GM18502 (cell line): ENCODE results near the gene ANKUB1.
"Not testable (repeated sequence)": the region's sequence is repeated elsewhere in the genome, so short reads cannot be mapped to it uniquely, and the experiment has no call there.

Experiments
- ATAC-seq: cut with Tn5 transposase; IDR thresholded peaks from one replicate; pipeline ENCODE4 v1.9.1; 2021; ENCODE audit warnings: mild to moderate bottlenecking; ENCODE audit not compliant: unreplicated experiment, poor library complexity

Gene ANKUB1, protein sequence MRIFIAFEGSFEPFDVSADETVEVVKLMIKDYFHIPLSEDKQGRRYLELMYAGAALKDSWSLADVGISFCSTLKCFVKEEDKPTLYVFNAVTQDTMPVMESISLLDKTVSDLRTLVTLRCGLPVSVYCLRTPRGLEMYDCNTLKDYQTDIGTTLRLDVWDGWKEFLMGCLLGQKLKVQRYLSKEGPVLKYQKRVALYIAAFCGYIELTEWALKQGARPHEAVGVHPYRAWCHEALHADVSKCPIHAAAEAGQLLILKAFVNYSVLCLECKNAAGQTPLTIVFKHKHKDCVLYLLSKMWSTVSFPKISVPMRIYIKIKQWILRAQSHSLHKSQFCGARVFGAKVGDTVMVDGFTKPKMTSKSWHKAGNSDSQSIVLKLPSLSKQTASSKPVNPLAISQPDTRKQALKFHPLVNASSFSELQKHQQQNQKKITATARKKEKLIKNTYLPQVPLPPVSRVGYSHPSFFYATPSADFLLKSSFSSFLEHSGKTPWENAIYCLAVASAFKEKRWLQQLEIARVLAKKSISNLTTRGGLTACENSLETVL

DNA sequence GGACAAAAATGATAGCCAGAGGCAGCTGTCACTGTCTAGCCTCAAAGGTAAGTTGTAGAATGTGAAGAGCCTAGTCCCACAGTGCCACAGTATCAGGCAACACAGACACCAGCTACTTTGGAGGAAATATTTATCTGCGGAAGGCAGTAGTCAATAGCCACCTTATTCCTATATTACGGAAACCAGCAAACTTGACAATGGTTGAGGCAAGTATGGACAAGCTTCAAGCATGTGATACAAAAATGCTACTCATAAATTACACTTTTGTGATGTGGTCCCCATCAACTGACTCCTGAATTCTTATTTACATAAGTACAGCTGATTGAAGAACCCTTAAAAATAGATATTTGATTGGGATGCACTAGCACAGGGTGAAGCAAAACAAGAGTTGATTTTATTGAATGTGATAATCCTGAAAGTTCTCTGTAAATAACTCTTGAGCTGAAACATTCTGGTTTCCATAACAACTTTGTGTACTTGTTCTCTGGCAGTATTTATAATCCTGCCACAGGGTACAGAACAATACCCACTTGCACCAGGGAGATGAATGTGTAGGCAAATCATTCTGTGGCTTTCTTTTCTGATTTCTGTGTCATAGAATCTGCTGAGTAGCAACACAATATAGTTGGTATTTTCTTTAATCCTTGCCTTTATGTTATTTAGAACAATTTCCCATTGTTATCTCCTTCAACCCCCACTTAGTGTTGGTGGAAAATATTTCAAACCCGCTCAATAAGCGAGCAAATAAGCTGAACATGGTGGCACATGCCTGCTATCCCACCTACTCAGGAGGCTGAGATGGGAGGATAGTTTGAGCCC, at the start of gene ANKUB1:
Gene ANKUB1, minus strand, starts transcription at position 103 of the 819 bp plus-strand sequence. CDS start 188 bp downstream, outside the sequence.
- ATAC-seq, result no peak

DNA sequence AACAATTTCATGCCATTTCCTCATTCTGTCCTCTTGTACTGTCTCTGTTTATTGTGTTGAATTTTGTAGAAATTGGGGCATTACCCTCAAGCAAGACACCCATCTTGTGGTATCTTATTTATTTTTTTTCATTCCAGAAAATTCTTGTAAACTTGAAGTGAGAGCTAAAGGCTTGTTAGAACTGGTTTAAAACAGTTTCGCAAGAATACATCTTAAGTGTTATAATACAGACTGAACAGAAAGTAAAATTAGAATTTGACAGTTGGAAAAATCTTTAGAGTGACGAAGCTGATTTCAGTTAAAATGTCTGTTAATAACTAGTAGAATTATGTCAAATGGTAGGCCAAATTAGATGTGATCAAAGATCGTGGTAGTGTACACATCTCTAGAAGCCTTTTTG, 47.5 kb upstream of the ANKUB1 start:
- ATAC-seq, result no peak

DNA sequence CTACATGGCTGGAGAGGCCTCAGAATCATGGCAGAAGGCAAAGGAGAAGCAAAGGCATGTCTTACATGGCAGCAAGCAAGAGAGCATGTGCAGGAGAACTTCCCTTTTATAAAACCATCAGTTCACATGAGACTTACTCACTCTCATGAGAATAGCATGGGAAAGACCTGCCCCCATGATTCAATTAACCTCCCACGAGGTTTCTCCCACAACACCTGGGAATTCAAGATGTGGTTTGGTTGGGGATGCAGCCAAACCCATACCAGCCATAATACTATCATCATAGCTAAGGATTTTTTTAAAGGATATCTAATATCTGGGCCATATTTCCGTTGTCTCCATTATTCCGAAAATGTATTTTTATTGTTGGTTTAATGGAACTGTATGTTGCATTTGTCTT, 47.1 kb upstream of the ANKUB1 start:
- ATAC-seq, result not testable (repeated sequence)

DNA sequence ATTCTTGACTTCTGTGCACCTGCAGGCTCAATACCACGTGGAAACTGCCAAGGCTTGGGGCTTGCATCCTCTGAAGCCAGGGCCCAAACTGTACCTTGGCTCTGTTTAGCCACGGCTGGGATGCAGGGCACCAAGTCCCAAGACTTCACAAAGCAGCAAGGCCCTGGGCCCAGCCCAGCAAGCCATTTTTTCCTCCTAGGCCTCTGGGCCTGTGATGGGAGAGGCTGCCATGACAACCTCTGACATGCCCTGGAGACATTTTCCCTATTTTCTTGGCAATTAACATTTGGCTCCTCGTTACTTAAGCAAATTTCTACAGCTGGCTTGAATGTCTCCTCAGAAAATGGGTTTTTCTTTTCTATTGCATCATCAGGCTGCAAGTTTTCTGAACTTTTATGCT, 46.1 kb upstream of the ANKUB1 start:
- not testable (repeated sequence) for ATAC-seq

DNA sequence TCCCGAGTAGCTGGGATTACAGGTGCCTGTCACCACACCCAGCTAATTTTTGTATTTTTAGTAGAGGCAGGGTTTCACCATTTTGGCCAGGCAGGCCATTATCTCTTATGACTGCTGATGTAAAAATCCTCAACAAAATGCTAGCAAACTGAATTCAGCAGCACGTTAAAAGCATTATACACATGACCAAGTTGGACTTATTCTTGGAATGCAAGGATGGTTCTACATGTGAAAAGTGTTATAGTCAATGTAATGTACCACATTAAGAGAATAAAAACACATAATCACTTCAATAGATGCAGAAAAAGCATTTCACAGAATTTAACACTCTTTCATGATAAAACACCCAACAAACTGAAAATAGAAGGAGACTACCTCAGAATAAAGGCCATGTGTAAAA, 40.9 kb upstream of the ANKUB1 start:
- no peak for ATAC-seq

DNA sequence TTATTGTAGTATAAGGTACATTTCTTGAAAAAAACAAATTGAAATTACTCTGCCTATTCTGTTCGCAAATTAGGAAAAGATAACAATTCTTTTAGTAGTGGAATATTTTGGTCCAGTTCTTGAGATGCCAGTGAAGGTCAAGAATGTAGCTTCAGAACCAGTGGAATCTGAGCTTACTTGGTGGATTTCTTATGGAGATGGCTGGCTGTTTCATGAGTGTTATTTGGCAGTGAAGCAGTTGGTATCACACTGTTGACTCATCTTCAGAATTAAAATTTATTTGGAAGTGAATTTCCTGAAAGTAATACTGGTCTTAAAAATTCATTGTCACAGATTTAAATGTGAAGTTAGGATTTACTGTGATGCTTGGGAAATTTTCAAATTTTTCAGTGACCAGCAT, 39.7 kb upstream of the ANKUB1 start:
- ATAC-seq, result no peak

DNA sequence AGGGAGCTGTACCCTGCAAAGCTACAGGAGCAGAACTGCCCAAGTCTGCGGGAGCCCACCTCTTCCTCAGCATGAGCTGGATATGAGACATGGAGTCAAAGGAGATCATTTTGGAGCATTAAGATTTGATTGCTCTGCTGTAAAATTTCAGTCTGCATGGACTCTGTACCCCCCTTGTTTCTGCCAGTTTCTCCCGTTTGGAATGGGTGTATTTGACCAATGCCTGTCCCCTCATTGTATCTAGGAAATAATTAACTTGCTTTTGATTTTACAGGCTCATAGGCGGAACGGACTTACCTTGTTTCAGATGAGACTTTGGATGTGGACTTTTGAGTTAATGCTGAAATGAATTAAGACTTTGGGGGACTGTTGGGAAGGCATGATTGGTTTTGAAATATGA, 39.0 kb upstream of the ANKUB1 start:
- no peak for ATAC-seq

DNA sequence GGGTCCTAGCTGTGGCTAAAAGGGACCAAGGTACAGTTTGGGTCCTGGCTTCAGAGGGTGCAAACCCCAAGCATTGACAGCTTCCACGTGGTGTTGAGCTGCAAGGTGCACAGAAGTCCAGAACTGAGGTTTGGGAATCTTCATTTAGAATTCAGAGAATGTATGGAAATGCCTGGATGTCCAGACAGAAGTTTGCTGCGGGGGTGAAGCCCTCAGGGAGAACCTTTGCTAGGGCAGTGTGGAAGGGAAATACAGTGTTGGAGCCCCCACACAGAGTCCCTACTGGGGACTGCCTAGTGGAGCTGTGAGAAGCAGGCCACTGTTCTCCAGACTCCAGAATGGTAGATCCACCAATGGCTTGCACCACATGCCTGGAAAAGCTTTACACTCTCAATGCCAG, 38.5 kb upstream of the ANKUB1 start:
- no peak for ATAC-seq

DNA sequence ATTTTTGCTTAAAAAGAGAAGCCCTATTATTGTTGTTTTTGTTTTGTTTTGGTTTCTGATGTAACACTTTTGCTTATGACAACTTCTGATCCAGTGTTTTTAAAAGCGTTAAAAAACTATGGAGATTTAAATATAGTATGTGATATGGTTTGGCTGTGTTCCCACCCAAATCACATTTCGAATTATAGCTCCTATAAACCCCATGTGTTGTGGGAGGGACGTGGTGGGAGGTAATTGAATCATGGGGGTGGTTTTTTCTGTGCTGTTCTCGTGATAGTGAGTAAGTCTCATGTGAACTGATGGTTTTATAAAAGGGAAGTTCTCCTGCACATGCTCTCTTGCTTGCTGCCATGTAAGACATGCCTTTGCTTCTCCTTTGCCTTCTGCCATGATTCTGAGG, 37.3 kb upstream of the ANKUB1 start:
- ATAC-seq, result not testable (repeated sequence)

DNA sequence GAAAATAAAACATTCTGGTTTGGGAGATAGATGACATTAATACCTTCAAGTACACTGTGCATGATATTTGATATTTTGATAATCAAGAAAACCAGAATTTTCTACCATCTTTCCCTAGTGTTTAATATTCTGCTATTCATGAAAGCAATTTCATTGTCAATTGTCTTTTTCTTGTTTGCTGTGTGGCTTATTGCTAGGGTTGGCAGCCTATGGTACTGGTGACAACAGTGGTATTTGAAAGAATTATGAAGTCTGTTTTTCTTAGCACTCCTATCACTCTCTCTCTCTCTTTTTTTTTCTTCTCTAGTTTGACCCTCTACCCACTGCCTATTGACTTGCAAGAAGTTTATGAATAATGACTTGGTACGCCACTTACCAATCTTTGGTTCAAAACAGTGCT, 36.0 kb upstream of the ANKUB1 start:
- ATAC-seq, result no peak

DNA sequence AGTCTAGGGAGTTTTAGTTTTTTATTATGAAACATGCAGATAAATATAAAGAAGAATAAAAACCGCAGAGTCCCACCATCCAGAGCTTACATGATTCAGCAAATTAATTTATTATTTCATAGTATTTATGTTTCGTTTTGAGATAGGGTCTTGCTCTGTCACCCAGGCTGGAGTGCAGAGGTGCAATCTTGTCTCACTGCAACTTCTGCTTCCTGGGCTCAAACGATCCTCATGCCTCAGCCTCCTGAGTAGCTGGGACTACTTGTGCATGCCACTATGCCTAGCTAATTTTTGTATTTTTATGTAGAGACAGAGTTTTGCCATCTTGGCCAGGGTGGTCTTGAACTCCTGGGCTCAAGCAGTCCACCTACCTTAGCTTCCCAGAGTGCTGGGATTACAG, 34.3 kb upstream of the ANKUB1 start:
- ATAC-seq, result no peak

DNA sequence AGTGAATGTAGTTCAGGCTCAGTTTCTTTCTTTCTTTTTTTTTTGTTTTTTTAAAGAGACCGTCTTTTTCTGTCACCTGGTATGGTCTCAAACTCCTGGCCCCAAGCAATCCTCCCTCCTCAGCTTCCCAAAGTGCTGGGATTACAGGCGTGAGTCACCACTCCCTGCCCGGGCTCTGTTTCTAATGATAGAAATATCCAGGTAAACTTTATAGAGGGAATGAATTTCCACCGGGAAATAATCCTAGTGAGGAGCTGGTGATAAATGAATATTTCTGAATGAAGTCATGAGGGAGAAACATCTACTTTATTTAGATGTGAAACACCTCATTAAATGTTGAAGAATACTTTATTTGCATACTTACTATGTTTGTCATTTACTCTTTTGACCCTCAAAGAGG, 27.8 kb upstream of the ANKUB1 start:
- no peak for ATAC-seq

DNA sequence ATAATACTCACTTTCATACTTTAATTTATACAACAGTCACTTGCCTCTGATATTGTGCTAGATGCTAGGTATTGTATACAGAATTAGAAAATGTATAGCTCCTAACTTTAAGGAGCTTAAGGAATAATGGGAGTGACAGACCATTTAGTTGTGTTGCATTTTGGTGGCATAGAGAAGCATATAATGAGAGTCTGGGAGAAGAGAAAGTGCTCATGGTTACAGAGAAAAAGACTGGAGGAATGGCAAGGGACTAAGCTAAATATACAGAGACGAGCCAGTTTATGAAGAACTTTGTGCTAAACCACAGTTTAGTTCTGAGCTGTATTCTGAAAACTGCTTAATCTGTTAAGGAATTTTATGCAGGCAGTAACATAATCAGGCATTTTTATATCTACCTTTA, 27.1 kb upstream of the ANKUB1 start:
- ATAC-seq, result no peak

DNA sequence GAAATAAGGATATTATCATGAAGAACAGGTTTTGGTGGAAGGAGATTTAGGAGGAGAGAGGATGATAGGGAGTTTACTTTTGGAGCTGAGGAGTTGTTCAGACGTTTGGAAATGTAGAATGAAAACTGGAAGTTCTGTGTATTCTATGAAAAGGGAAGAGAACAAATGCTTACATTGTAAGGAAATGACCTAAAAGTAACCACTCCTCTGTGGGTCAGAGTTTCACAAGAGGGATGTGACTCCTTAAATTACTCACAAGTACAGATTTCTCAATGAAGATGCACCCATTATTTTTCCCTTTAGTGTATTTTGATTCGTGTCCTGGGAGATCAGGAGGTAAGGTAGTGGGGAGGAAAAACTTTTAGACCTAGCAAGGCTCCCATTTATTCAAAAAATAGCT, 24.6 kb upstream of the ANKUB1 start:
- ATAC-seq, result no peak

DNA sequence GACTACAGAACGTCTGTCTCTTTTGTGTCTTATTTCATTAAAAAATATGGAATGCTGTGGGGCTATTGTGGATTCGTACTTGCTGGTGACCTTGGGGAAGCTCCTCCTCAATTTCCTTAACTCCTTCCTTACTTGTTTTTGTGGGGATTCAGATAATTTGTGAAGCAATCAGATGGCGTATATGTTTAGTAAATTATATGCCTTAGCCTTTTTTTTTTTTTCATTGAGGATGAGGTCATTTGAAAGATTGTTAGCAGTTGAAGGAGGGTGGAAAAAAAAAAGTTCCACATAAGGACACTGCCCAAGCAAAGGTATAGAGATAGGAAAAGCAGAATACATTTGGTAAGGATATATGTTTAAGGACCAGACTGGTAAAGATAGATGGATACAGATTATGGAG, 24.0 kb upstream of the ANKUB1 start:
- ATAC-seq, result no peak

DNA sequence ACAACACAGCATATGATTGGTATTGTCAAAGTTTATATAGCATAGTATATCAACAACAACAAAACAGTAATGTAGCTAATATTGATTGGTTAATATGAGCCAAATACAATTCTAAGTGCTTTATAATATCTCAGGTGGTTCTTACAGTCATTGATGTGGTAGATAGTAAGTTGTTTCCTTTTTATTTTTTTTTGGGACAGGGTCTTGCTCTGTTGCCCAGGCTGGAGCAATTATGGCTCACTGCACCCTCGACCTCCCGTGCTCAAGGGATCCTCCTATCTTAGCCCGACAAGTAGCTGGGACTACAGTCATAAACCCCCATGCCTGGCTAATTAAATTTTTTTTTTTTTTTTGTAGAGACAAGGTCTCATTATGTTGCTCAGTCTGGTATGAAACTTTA, 23.4 kb upstream of the ANKUB1 start:
- no peak for ATAC-seq

DNA sequence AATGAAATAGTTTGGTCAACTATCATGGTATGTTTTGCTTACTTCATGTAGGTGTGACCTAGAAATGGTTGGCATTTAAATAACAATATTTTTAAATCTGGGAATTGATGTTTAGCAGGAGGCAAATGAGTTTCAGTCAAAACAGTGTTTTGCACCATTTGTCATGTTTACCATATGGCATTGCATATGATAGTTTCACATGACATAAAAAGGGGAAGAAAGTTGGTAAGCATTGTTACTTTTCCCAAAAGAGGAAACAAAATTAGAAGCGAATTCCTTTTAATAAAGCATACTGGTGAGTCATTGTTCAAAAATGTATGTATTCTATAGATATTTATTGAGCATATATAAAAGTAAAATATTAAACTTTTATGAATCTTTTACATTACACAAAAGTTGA, 23.0 kb upstream of the ANKUB1 start:
- ATAC-seq, result no peak

DNA sequence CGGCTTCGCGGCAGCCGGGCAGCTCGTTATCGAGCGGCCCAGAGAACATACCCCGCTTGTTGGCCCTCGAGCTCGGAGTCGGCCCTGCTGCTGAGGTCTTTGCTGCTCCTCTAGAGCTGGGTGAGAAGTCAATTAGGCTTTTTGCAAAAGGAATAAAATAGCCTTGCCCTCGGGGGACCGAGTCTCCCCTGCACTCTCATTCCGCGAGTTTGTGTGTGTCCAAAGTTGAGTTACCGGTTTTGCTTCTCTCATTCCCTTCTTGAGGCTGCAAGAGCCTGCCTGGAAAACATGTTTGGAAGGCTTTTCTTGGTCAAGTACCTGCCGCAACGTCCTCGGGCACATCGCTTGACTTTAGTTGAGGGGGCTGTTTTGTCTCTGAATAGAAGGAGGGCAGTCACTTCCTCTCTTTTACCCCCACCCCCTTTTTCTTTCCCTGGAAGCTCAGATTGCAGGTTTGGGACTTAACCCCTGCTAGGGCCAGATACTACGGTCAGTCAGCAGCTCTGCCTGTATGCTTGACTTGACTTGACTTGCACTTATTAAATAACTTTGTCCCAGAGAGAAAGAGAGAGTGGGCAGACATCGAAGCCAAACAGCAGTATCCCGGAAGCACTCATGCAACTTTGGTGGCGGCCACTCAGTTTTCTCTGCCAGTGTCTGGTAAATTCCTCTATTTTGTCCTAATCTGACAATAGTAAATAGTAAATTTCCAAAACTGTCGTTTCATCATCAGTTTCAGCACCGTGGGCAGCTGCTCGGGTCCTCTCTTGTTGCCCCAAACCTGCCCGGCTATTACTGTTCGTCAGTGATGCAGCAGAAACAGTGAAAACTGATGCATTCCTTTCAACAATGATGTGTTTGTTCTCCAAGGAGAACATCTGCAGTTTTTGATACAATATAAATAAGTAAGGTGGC, 21.3 kb upstream of the ANKUB1 start:
- ATAC-seq, result peak; percentile 29

DNA sequence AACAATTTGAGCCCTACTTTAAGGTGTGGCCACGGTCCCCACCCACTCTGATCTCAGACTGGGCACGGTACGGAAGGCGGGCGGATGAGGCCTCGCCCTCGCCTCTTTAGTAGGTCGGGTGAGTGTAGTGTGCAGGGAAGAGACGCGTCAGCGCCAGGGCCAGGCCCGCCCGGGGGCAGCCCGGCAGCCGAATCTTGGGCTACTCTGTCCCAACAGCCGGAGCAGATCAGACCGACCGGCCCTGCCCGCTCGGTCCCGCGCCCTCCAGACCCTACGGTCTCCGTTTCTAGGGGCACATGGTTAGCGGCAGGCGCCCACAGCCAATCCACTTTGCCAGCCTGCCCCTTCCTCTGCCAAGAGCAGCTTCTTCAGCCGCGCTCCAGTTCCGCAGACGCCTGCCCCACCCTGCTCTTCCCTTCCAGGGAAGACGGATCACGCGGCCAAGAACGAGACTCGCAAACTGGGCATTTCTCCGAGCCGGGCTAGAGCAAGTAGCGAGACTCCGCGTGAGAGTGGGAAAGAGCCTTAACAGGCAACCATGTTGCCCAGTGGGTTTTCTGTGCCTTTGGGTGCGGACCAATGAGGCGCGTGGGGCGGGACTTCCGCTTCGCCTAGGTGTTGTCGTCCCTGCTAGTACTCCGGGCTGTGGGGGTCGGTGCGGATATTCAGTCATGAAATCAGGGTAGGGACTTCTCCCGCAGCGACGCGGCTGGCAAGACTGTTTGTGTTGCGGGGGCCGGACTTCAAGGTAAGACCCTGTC, 20.4 kb upstream of the ANKUB1 start, which contains the start of gene RNF13:
Gene RNF13, plus strand, starts transcription at position 610 of the 761 bp plus-strand sequence. CDS start 32,812 bp downstream, outside the sequence.
- ATAC-seq, result peak; percentile 94
